Natural killer cell (primary cell): ENCODE data around the gene FTCD. TPM values are rescaled to one million over a fixed set of nuclear protein-coding genes. Genes with fewer than 3 reads are reported as not detected.

Experiments used
- ATAC-seq, 3 donors: fragments of 150-1000 bp in 2 of 3; fragments of 200-7000 bp in 1 of 3; cut with Tn5 transposase; 1 replicate in 1 of 3; 2 replicates in 2 of 3; pipeline ENCODE4 v1.10.0; 2021; ENCODE audit warnings: mild to moderate bottlenecking in 2 of 3, moderate library complexity in 2 of 3
- DNase-seq, 2 donors: peaks; one replicate each; pipeline versions ENCODE4 v3.0.0 to v3.0.0-alpha.2; 2013 to 2021; ENCODE audit warnings: mixed read lengths in 1 of 2
- H3K27ac ChIP-seq: one replicate; pipeline ENCODE4 v1.5.1; 2013; ENCODE audit warnings: mild to moderate bottlenecking, low read length
- H3K27me3 ChIP-seq: one replicate; pipeline ENCODE4 v1.6.1; 2013; ENCODE audit warnings: low read length; ENCODE audit not compliant: control insufficient read depth, insufficient read depth
- H3K36me3 ChIP-seq: one replicate; pipeline ENCODE4 v1.6.1; 2013; ENCODE audit warnings: low read length; ENCODE audit not compliant: control insufficient read depth, insufficient read depth
- H3K4me1 ChIP-seq: one replicate; pipeline ENCODE4 v1.6.1; 2013; ENCODE audit warnings: low read length; ENCODE audit not compliant: control insufficient read depth, insufficient read depth
- H3K4me3 ChIP-seq: one replicate; pipeline ENCODE4 v1.5.1; 2013; ENCODE audit warnings: low read length
- H3K9me3 ChIP-seq: one replicate; pipeline ENCODE4 v1.6.1; 2013; ENCODE audit warnings: low read length; ENCODE audit not compliant: control insufficient read depth, insufficient read depth
- H3K27ac Mint-ChIP-seq, 2 donors: one replicate each; pipeline ENCODE4 v1.8.0; 2022; ENCODE audit warnings: mild to moderate bottlenecking in 2 of 2, mixed read lengths in 2 of 2, moderate library complexity in 1 of 2
- H3K27me3 Mint-ChIP-seq, 2 donors: one replicate each; pipeline ENCODE4 v1.8.0; 2022; ENCODE audit warnings: low read depth in 2 of 2, mixed read lengths in 2 of 2
- H3K36me3 Mint-ChIP-seq: one replicate; pipeline ENCODE4 v1.8.0; 2022; ENCODE audit warnings: mixed read lengths
- H3K4me1 Mint-ChIP-seq, 2 donors: one replicate each; pipeline ENCODE4 v1.8.0; 2022; ENCODE audit warnings: mixed read lengths in 2 of 2
- H3K4me3 Mint-ChIP-seq: one replicate; pipeline ENCODE4 v1.8.0; 2022; ENCODE audit warnings: mild to moderate bottlenecking, moderate library complexity, mixed read lengths
- H3K9me3 Mint-ChIP-seq, 2 donors: one replicate each; pipeline ENCODE4 v1.8.0; 2022; ENCODE audit warnings: mixed read lengths in 2 of 2
- CTCF ChIP-seq: fragments of 200-600 bp; IDR thresholded peaks from one replicate; pipeline ENCODE4 v1.8.0; 2022; ENCODE audit warnings: antibody characterized with exemption
- WGBS: methylation state at CpG from one replicate; pipeline ENCODE4 v1.1.7; 2013; ENCODE audit warnings: missing lambda C conversion rate; ENCODE audit not compliant: insufficient coverage; 5-methylcytosine and 5-hydroxymethylcytosine counted together
- intact Hi-C: fragments of 100-400 bp; cut with micrococcal nuclease; formaldehyde crosslinking; loops from one replicate; pipeline ENCODE4 v1.14.2; 2022
- total RNA-seq, 4 donors: library from RNA; stranded (reverse); fragments of 120-200 nt in 1 of 4; gene quantifications; one replicate each; pipeline versions ENCODE4 v1.2.3 to v1.2.4, GENCODE V29; 2013 to 2022

FTCD gene
- total RNA-seq, 3 donors from 2014 or later (not counting 1 experiment from before 2014, with no cell fraction given) = 0.34 TPM; not detected in 2

- Mint-ChIP-seq H3K36me3 (no peaks in the 10 kb centered on the region), H3K27ac (no peak overlapping the region), H3K9me3 (no peaks in the 10 kb centered on the region), H3K4me3 (no peak overlapping the region), H3K27me3 (peaks cover 0 to 4% of the 10 kb centered on the region in 2 donors), H3K4me1 (no peaks in the 10 kb centered on the region)
- no peak overlapping the region for H3K4me3 ChIP-seq
- no peak for TF ChIP-seq CTCF
- DNase-seq (no peak), ATAC-seq (no peak)
- H3K36me3 ChIP-seq = no peaks in the 10 kb centered on the region
- intact Hi-C loops = no loop called here
- no peaks in the 10 kb centered on the region for H3K27me3 ChIP-seq
- H3K9me3 ChIP-seq = no peaks in the 10 kb centered on the region
- no peaks in the 10 kb centered on the region for H3K4me1 ChIP-seq
- 92% methylated on average over 7 of the region's 7 CpGs for WGBS
- no peak overlapping the region for H3K27ac ChIP-seq
Measured at GRCh38 chr21:46137908-46138307, 17.5 kb downstream of the FTCD start.

GRCh38 chr21:46136739-46137349, 18.5 kb downstream of the FTCD start:
- H3K4me3 ChIP-seq = no peak overlapping the region
- H3K36me3 ChIP-seq = no peaks in the 10 kb centered on the region
- Mint-ChIP-seq H3K27ac (no peak overlapping the region), H3K4me1 (no peaks in the 10 kb centered on the region), H3K9me3 (no peaks in the 10 kb centered on the region), H3K4me3 (no peak overlapping the region), H3K27me3 (peaks cover 0 to 4% of the 10 kb centered on the region in 2 donors), H3K36me3 (no peaks in the 10 kb centered on the region)
- H3K27me3 ChIP-seq = no peaks in the 10 kb centered on the region
- ATAC-seq (no peak), DNase-seq (no peak)
- 88% methylated on average over 22 of the region's 22 CpGs for WGBS
- H3K9me3 ChIP-seq = no peaks in the 10 kb centered on the region
- no peak overlapping the region for H3K27ac ChIP-seq
- TF ChIP-seq CTCF = no peak
- no peaks in the 10 kb centered on the region for H3K4me1 ChIP-seq
- intact Hi-C loops = no loop called here

GRCh38 chr21:46135782-46136395, 19.5 kb downstream of the FTCD start:
- no peak overlapping the region for H3K4me3 ChIP-seq
- no peaks in the 10 kb centered on the region for H3K27me3 ChIP-seq
- no peak for DNase-seq
- no peaks in the 10 kb centered on the region for H3K9me3 ChIP-seq
- Mint-ChIP-seq H3K27me3 (peaks cover 0 to 4% of the 10 kb centered on the region in 2 donors), H3K9me3 (no peaks in the 10 kb centered on the region), H3K4me1 (no peaks in the 10 kb centered on the region), H3K4me3 (no peak overlapping the region), H3K27ac (no peak overlapping the region), H3K36me3 (no peaks in the 10 kb centered on the region)
- no peak for ATAC-seq
- H3K4me1 ChIP-seq = no peaks in the 10 kb centered on the region
- H3K36me3 ChIP-seq = no peaks in the 10 kb centered on the region
- H3K27ac ChIP-seq = no peak overlapping the region
- 89% methylated on average over 4 of the region's 7 CpGs for WGBS
- no peak for TF ChIP-seq CTCF
- intact Hi-C loops = no loop called here
